Uterus (tissue), 2 donors: ENCODE data around the gene CHRD.

ENCODE experiments used
- POLR2A ChIP-seq, 2 donors: fragments of 450-650 bp; IDR thresholded peaks; one replicate each; pipeline ENCODE4 v1.6.1; 2016; ENCODE audit warnings: antibody characterized with exemption in 2 of 2, mild to moderate bottlenecking in 1 of 2, moderate library complexity in 1 of 2
- TF ChIP-seq, protein P1 (sequence below), 4 experiments: fragments of 200-600 bp in 2 of 4; fragments of 450-650 bp in 2 of 4; sonication (generic) in 2 of 4; IDR thresholded peaks; one replicate each; pipeline ENCODE4 v1.5.1; 2016 to 2019; ENCODE audit warnings: antibody characterized with exemption in 4 of 4, mild to moderate bottlenecking in 2 of 4, moderate library complexity in 1 of 4

DNA sequence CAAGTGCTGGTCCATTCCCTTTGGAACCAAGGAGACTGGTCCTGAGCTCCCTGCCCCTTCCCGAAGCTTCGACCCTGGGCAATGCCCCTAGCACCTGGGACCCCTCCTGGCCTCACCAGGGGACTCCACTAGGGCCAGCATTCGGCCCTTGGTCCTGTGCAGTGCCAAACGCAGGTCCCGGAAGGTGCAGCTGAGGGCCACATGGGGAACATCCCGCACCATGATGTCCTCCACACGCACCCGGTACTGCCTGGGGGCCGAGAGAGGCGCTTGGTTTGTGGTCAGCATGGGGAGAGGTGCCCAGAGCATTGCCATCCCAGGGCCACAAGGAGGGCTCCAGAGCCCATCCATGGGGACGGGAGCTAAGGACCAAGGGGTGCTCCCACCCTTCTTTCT, 26.3 kb upstream of the CHRD start:
- TF ChIP-seq, protein P1, sequence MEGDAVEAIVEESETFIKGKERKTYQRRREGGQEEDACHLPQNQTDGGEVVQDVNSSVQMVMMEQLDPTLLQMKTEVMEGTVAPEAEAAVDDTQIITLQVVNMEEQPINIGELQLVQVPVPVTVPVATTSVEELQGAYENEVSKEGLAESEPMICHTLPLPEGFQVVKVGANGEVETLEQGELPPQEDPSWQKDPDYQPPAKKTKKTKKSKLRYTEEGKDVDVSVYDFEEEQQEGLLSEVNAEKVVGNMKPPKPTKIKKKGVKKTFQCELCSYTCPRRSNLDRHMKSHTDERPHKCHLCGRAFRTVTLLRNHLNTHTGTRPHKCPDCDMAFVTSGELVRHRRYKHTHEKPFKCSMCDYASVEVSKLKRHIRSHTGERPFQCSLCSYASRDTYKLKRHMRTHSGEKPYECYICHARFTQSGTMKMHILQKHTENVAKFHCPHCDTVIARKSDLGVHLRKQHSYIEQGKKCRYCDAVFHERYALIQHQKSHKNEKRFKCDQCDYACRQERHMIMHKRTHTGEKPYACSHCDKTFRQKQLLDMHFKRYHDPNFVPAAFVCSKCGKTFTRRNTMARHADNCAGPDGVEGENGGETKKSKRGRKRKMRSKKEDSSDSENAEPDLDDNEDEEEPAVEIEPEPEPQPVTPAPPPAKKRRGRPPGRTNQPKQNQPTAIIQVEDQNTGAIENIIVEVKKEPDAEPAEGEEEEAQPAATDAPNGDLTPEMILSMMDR (IDR thresholded peaks at IDR 0.05): no peak
- TF ChIP-seq POLR2A (IDR thresholded peaks at IDR 0.05): no peak
